Neural crest cell (in vitro differentiated cells): Measurements from ENCODE around the gene CNTNAP4. TPM values are rescaled to one million over a fixed set of nuclear protein-coding genes. Genes with fewer than 3 reads are reported as not detected.

Source experiments
- DNase-seq: peaks from one replicate; pipeline ENCODE4 v3.0.0; 2021; ENCODE audit warnings: low read depth, mixed read lengths, low spot score
- H3K27ac Mint-ChIP-seq: one replicate; pipeline ENCODE4 v1.8.0; 2021; ENCODE audit warnings: mild to moderate bottlenecking, mixed read lengths; ENCODE audit not compliant: unreplicated experiment
- H3K27me3 Mint-ChIP-seq: 2 replicates; pipeline ENCODE4 v1.8.0; 2021; ENCODE audit warnings: low read depth, mild to moderate bottlenecking, mixed read lengths
- H3K36me3 Mint-ChIP-seq: 2 replicates; pipeline ENCODE4 v1.8.0; 2021; ENCODE audit warnings: low read depth, mild to moderate bottlenecking, mixed read lengths
- H3K4me1 Mint-ChIP-seq: 2 replicates; pipeline ENCODE4 v1.8.0; 2021; ENCODE audit warnings: mixed read lengths
- H3K4me3 Mint-ChIP-seq: one replicate; pipeline ENCODE4 v1.8.0; 2021; ENCODE audit warnings: mild to moderate bottlenecking, mixed read lengths
- H3K9me3 Mint-ChIP-seq: 2 replicates; pipeline ENCODE4 v1.8.0; 2021; ENCODE audit warnings: mixed read lengths
- CTCF ChIP-seq: fragments of 200-600 bp; sonication (generic); conservative IDR thresholded peaks from 2 replicates; pipeline ENCODE4 v1.5.0; 2021; ENCODE audit warnings: antibody characterized with exemption, mild to moderate bottlenecking
- total RNA-seq: library from RNA; stranded (reverse); gene quantifications from 2 replicates; pipeline ENCODE4 v1.2.1, GENCODE V29; 2021

The CNTNAP4 gene
- total RNA-seq, 1 donor from 2014 or later = 0.07 TPM

GRCh38 chr16:76381096-76381495, 103.9 kb downstream of the CNTNAP4 start:
- Mint-ChIP-seq H3K27me3 (no peaks in the 10 kb centered on the region), H3K27ac (no peak overlapping the region), H3K4me3 (no peak overlapping the region), H3K36me3 (no peaks in the 10 kb centered on the region), H3K4me1 (no peaks in the 10 kb centered on the region), H3K9me3 (peaks cover 3% of the 10 kb centered on the region)
- TF ChIP-seq CTCF = no peak
- DNase-seq = no peak

GRCh38 chr16:76385601-76386230, 108.5 kb downstream of the CNTNAP4 start:
- Mint-ChIP-seq H3K4me1 (no peaks in the 10 kb centered on the region), H3K36me3 (no peaks in the 10 kb centered on the region)

GRCh38 chr16:76386784-76387183, 109.6 kb downstream of the CNTNAP4 start:
- Mint-ChIP-seq H3K27ac (no peak overlapping the region), H3K9me3 (no peaks in the 10 kb centered on the region), H3K4me1 (no peaks in the 10 kb centered on the region), H3K36me3 (no peaks in the 10 kb centered on the region), H3K4me3 (no peak overlapping the region), H3K27me3 (no peaks in the 10 kb centered on the region)
- TF ChIP-seq CTCF = no peak
- DNase-seq = no peak

More at GRCh38 chr16:76385601-76386230, 108.5 kb downstream of the CNTNAP4 start:
- H3K27me3 Mint-ChIP-seq = no peaks in the 10 kb centered on the region
- TF ChIP-seq CTCF = no peak
- DNase-seq = no peak
- no peak overlapping the region for H3K4me3 Mint-ChIP-seq
- H3K27ac Mint-ChIP-seq = no peak overlapping the region
- H3K9me3 Mint-ChIP-seq = no peaks in the 10 kb centered on the region

GRCh38 chr16:76387994-76388393, 110.8 kb downstream of the CNTNAP4 start:
- no peak for TF ChIP-seq CTCF
- Mint-ChIP-seq H3K4me3 (no peak overlapping the region), H3K27ac (no peak overlapping the region), H3K27me3 (no peaks in the 10 kb centered on the region), H3K36me3 (no peaks in the 10 kb centered on the region), H3K4me1 (no peaks in the 10 kb centered on the region), H3K9me3 (no peaks in the 10 kb centered on the region)
- no peak for DNase-seq

GRCh38 chr16:76389126-76389525, 111.9 kb downstream of the CNTNAP4 start:
- TF ChIP-seq CTCF = no peak
- DNase-seq = no peak
- Mint-ChIP-seq H3K36me3 (no peaks in the 10 kb centered on the region), H3K27ac (no peak overlapping the region), H3K9me3 (no peaks in the 10 kb centered on the region), H3K4me3 (no peak overlapping the region), H3K4me1 (no peaks in the 10 kb centered on the region), H3K27me3 (no peaks in the 10 kb centered on the region)
